ENCODE data around the gene KATNBL1.
"Not testable (repeated sequence)": the region's sequence is repeated elsewhere in the genome, so short reads cannot be mapped to it uniquely, and the experiment has no call there.

DNA sequence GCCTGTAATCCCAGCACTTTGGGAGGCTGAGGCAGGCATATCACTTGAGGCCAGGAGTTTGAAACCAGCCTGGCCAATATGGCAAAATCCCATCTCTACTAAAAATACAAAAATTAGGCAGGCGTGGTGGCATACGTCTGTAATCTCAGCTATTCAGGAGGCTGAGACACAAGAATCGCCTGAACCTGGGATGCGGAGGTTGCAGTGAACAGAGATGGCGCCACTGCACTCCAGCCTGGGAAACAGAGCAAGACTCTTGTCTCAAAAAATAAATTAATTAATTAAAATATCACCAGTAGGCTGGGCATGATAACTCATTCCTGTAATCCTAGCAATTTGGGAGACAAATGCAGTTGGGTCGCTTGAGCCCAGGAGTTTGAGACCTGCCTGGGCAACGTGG lies 16.6 kb downstream of the KATNBL1 start:
- TF ChIP-seq ZNF274 (IDR thresholded peaks at IDR 0.05; ENCODE audit: low read depth, low read length); YY1 (IDR thresholded peaks at IDR 0.05; ENCODE audit: insufficient read depth, insufficient read length): not testable (repeated sequence)
